BE2C (cell line): ENCODE results near the gene PALD1.

Source experiments
- DNase-seq: peaks from one replicate; pipeline ENCODE4 v3.0.0-alpha.2; 2020
- H3K27me3 ChIP-seq: fragments of 250-450 bp; sonication (Bioruptor Pico); 2 replicates; pipeline ENCODE4 v1.5.1; 2020; ENCODE audit warnings: mild to moderate bottlenecking
- H3K36me3 ChIP-seq: fragments of 250-450 bp; sonication (Bioruptor Pico); 2 replicates; pipeline ENCODE4 v1.5.1; 2020; ENCODE audit warnings: mild to moderate bottlenecking
- H3K4me1 ChIP-seq: fragments of 250-450 bp; sonication (Bioruptor Pico); 2 replicates; pipeline ENCODE4 v1.5.1; 2020
- H3K4me3 ChIP-seq: 2 replicates; pipeline ENCODE4 v1.5.1; 2011; ENCODE audit warnings: low read depth, low read length
- H3K9me3 ChIP-seq: fragments of 250-450 bp; sonication (Bioruptor Pico); 2 replicates; pipeline ENCODE4 v1.5.1; 2020
- TF ChIP-seq, protein P1 (sequence below): IDR thresholded peaks from 2 replicates; pipeline ENCODE4 v1.5.1; 2012; ENCODE audit warnings: mild to moderate bottlenecking, low read depth, low read length

Gene PALD1

DNA sequence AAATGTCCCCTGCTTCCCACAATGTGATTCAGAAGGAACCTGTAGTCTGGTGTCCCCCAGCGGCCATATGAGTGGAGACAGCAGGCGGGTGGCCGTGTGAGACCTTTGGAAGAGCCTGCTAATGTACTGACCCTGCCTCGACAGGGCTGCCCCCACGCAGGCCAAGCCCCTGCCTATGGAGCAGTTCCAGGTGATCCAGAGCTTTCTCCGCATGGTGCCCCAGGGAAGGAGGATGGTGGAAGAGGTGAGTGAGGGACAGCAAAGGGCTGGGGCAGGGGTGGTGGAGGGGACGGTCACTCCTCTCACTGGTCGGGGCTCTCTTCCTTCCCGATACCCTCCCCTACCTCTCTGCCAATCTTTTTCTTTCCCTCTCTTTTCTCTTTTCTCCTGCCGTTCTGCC, 55.7 kb downstream of the PALD1 start:
- Histone ChIP-seq H3K27me3 (no peaks in the 10 kb centered on the region), H3K4me1 (no peaks in the 10 kb centered on the region), H3K9me3 (no peaks in the 10 kb centered on the region), H3K36me3 (no peaks in the 10 kb centered on the region), H3K4me3 (no peak overlapping the region)
- no peak for DNase-seq
- TF ChIP-seq, protein P1, sequence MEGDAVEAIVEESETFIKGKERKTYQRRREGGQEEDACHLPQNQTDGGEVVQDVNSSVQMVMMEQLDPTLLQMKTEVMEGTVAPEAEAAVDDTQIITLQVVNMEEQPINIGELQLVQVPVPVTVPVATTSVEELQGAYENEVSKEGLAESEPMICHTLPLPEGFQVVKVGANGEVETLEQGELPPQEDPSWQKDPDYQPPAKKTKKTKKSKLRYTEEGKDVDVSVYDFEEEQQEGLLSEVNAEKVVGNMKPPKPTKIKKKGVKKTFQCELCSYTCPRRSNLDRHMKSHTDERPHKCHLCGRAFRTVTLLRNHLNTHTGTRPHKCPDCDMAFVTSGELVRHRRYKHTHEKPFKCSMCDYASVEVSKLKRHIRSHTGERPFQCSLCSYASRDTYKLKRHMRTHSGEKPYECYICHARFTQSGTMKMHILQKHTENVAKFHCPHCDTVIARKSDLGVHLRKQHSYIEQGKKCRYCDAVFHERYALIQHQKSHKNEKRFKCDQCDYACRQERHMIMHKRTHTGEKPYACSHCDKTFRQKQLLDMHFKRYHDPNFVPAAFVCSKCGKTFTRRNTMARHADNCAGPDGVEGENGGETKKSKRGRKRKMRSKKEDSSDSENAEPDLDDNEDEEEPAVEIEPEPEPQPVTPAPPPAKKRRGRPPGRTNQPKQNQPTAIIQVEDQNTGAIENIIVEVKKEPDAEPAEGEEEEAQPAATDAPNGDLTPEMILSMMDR: no peak

DNA sequence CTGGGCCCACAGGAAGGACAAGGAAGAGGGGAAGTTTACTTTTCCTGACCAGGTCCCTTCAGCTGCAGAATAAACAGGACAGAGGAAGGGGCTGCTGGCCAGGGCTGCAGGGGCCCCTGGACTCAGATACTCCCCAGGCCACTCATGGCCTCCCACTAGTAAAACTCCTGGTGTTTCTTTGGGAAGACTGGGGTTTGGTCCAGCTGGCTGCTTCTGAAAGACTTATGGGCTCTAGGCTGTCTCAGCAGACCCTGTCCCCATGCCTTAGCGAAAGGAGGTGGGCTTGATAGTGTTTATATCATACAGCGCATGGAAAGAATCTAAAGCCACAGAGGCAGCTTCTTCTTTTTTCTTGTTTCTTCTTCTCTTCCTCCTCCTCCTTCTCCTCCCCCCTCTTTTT, 56.4 kb downstream of the PALD1 start:
- H3K27me3 ChIP-seq: no peaks in the 10 kb centered on the region
- TF ChIP-seq, protein P1: no peak
- no peaks in the 10 kb centered on the region for H3K4me1 ChIP-seq
- H3K4me3 ChIP-seq: no peak overlapping the region
- no peak for DNase-seq
- no peaks in the 10 kb centered on the region for H3K9me3 ChIP-seq
- H3K36me3 ChIP-seq: no peaks in the 10 kb centered on the region

DNA sequence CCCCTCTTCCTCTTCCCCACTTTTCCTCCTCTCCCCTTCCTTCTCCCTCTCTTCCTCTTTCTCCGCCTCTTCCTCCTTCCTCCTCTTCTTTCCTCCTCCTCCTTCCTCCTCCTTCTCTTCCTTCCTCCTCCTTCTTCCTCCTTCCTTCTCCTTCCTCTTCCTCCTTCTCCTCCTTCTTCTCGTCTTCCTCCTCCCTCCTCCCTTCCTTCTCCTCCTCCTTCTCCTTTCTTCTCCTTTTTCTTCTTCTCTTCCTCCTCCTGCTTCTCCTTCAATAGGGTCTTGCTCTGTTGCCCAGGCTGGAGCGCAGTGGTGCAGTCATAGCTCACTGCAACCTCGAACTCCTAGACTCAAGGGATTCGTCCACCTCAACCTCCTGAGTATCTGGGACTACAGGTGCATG, 56.9 kb downstream of the PALD1 start:
- no peaks in the 10 kb centered on the region for H3K9me3 ChIP-seq
- DNase-seq: no peak
- no peak overlapping the region for H3K4me3 ChIP-seq
- no peaks in the 10 kb centered on the region for H3K27me3 ChIP-seq
- TF ChIP-seq, protein P1: no peak
- no peaks in the 10 kb centered on the region for H3K36me3 ChIP-seq
- no peaks in the 10 kb centered on the region for H3K4me1 ChIP-seq

DNA sequence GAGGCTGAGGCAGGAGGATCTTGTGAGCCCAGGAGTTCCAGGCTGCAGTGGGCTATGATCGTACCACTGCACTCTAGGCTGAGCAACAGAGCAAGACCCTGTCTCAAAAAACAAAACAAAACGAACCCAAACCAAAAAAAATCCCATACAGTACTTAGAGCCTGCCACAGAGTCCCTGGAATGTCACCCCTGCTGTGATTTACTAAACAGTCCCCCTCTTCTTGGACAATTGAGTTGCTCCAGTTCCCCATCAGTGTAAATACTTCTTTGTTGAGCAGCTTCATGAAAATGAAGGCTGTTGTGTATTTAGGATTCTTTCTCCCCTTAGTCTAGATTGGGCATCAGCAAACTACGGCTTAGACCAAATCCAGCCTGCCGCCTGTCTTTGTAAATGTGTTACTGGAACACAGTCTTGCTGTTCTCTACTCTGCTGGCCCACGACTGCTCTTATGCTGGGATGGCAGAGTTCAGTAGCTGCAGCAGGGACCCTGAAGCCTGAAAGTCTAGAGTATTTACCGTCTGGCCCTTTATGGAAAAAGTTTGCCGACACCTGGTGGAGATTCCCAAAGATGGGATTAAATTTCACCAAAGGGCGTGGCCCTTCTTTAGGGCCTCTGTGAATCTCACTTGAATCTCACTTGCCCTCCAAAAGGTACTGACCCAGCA, 57.8 kb downstream of the PALD1 start:
- DNase-seq: no peak
- TF ChIP-seq, protein P1: no peak
- no peaks in the 10 kb centered on the region for H3K36me3 ChIP-seq
- H3K4me1 ChIP-seq: no peaks in the 10 kb centered on the region
- no peak overlapping the region for H3K4me3 ChIP-seq
- no peaks in the 10 kb centered on the region for H3K27me3 ChIP-seq
- no peaks in the 10 kb centered on the region for H3K9me3 ChIP-seq

DNA sequence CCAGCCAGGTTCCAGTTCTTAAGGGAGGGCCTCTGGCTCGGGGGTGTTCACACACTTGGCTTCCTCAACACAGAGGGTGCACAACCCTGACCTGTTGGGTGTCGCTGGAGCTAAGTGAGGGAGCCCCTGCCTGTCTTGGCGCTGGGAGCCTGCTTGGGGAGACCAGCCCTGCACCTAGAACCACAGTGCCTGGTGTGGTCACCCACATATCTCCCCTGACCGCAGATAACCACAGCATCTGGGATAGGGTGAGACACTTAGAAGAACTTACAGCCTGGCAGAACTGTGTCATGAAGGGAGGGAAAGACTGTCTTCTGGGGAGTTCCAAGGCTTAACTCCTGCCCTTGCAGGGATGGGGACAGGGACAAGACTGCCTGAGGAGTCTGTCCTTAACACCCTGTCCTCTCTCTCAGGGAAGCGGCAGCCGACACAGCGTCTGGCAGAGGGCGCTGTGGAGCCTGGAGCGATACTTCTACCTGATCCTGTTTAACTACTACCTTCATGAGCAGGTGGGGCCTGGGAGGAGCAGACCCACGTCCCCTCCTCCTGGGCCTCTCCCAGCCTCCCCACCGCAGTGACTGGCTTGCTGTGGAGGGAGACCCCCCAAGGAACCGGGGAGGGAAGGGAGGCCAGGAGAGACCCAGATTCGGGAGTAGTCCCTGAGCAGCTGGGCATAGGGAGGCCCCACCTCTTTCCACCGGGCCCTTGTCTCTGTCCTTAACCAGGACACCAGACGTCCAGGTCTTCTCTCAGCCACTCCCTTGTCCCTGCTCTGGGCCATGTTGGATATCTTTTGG, 59.0 kb downstream of the PALD1 start:
- H3K27me3 ChIP-seq: no peaks in the 10 kb centered on the region
- no peaks in the 10 kb centered on the region for H3K9me3 ChIP-seq
- peak; percentile 29 for DNase-seq
- H3K36me3 ChIP-seq: no peaks in the 10 kb centered on the region
- no peak overlapping the region for H3K4me3 ChIP-seq
- H3K4me1 ChIP-seq: no peaks in the 10 kb centered on the region
- TF ChIP-seq, protein P1: peak; percentile 58

DNA sequence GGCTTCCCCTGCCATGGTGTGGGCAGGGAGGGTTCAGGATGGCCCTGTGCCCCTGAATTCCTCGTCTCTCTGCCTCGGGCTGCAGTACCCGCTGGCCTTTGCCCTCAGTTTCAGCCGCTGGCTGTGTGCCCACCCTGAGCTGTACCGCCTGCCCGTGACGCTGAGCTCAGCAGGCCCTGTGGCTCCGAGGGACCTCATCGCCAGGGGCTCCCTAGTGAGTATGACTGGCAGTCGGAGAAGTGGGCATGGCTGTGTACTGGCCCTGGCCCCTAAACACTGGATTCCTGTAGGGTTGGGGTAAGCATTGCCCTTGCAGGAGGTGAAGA, 59.6 kb downstream of the PALD1 start:
- H3K36me3 ChIP-seq: no peaks in the 10 kb centered on the region
- no peaks in the 10 kb centered on the region for H3K4me1 ChIP-seq
- DNase-seq: no peak
- no peaks in the 10 kb centered on the region for H3K27me3 ChIP-seq
- no peak overlapping the region for H3K4me3 ChIP-seq
- H3K9me3 ChIP-seq: no peaks in the 10 kb centered on the region
- TF ChIP-seq, protein P1: no peak
